ENCODE measurements around the gene PTPN7.
"Not testable (repeated sequence)": the region's sequence is repeated elsewhere in the genome, so short reads cannot be mapped to it uniquely, and the experiment has no call there.

Gene PTPN7

GRCh38 chr1:202149566-202149965, 10.8 kb downstream of the PTPN7 start:
- DNase-seq (ENCODE audit: low read depth) = no peak
- no peak overlapping the region for H3K4me3 ChIP-seq (ENCODE audit: low read length)
- TF ChIP-seq, protein P1, sequence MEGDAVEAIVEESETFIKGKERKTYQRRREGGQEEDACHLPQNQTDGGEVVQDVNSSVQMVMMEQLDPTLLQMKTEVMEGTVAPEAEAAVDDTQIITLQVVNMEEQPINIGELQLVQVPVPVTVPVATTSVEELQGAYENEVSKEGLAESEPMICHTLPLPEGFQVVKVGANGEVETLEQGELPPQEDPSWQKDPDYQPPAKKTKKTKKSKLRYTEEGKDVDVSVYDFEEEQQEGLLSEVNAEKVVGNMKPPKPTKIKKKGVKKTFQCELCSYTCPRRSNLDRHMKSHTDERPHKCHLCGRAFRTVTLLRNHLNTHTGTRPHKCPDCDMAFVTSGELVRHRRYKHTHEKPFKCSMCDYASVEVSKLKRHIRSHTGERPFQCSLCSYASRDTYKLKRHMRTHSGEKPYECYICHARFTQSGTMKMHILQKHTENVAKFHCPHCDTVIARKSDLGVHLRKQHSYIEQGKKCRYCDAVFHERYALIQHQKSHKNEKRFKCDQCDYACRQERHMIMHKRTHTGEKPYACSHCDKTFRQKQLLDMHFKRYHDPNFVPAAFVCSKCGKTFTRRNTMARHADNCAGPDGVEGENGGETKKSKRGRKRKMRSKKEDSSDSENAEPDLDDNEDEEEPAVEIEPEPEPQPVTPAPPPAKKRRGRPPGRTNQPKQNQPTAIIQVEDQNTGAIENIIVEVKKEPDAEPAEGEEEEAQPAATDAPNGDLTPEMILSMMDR (IDR thresholded peaks at IDR 0.05; ENCODE audit: insufficient read depth, low read depth, low read length, missing control alignments) = no peak

GRCh38 chr1:202148391-202148790, 12.0 kb downstream of the PTPN7 start:
- DNase-seq (ENCODE audit: low read depth) = no peak
- H3K4me3 ChIP-seq (ENCODE audit: low read length) = no peak overlapping the region
- TF ChIP-seq, protein P1 (IDR thresholded peaks at IDR 0.05; ENCODE audit: insufficient read depth, low read depth, low read length, missing control alignments) = no peak

- no peak for DNase-seq (ENCODE audit: low read depth)
- H3K4me3 ChIP-seq (ENCODE audit: low read length) = no peak overlapping the region
Measured at GRCh38 chr1:202146993-202147392, 13.4 kb downstream of the PTPN7 start.

GRCh38 chr1:202146279-202146678, 14.1 kb downstream of the PTPN7 start:
- no peak for DNase-seq (ENCODE audit: low read depth)

More at GRCh38 chr1:202146993-202147392, 13.4 kb downstream of the PTPN7 start:
- TF ChIP-seq, protein P1 (IDR thresholded peaks at IDR 0.05; ENCODE audit: insufficient read depth, low read depth, low read length, missing control alignments) = no peak

DNA sequence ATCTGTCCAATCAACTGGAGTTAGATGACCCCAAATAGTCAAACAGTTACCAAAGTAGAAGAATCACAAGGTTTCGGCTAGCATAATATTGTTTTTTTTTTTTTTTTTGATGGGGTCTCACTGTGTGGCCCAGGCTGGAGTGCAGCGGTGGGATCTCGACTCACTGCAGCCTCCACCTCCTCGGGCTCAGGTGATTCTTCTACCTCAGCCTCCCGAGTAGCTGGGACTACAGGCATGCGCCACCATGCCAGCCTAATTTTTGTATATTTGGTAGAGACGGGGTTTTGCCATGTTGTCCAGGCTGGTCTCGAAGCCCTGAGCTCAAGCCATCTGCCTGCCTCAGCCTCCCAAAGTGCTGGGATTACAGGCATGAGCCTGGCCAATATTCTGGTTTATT, 14.7 kb downstream of the PTPN7 start:
- DNase-seq (ENCODE audit: low read depth); H3K4me3 ChIP-seq (ENCODE audit: low read length): not testable (repeated sequence)

More at GRCh38 chr1:202146279-202146678, 14.1 kb downstream of the PTPN7 start:
- TF ChIP-seq, protein P1 (IDR thresholded peaks at IDR 0.05; ENCODE audit: insufficient read depth, low read depth, low read length, missing control alignments) = no peak
- no peak overlapping the region for H3K4me3 ChIP-seq (ENCODE audit: low read length)

GRCh38 chr1:202145068-202145743, 15.2 kb downstream of the PTPN7 start:
- TF ChIP-seq, protein P1 (IDR thresholded peaks at IDR 0.05; ENCODE audit: insufficient read depth, low read depth, low read length, missing control alignments) = no peak
- DNase-seq (ENCODE audit: low read depth) = peak; percentile 48
- peak overlapping the region; percentile 50 for H3K4me3 ChIP-seq (ENCODE audit: low read length)

GRCh38 chr1:202144402-202145067, 15.9 kb downstream of the PTPN7 start, which contains the start of gene ARL8A:
TSS of gene ARL8A (minus strand) at chr1:202144737. CDS start at chr1:202144572, 165 bp downstream.
- TF ChIP-seq, protein P1 (IDR thresholded peaks at IDR 0.05; ENCODE audit: insufficient read depth, low read depth, low read length, missing control alignments) = no peak
- peak; percentile 55 for DNase-seq (ENCODE audit: low read depth)
- peak within 1 kb of the TSS; percentile 76 for H3K4me3 ChIP-seq (ENCODE audit: low read length)

All from epithelial cell of esophagus (primary cell).